Thyroid gland (tissue), 4 donors: ENCODE measurements around the gene OR52W1. TPM values are rescaled to one million over a fixed set of nuclear protein-coding genes. Genes with fewer than 3 reads are reported as not detected.

ENCODE experiments used
- DNase-seq, 2 donors: peaks; one replicate each; pipeline ENCODE4 v3.0.0-alpha.2; 2019
- H3K27ac ChIP-seq, 3 donors: fragments of 200-600 bp; sonication (generic); 1 replicate in 2 of 3; 2 replicates in 1 of 3; pipeline ENCODE4 v1.5.1; 2016 to 2019; ENCODE audit warnings: mild to moderate bottlenecking in 1 of 3, moderate library complexity in 1 of 3
- H3K27me3 ChIP-seq: fragments of 200-600 bp; sonication (generic); one replicate; pipeline ENCODE4 v1.5.1; 2019
- H3K36me3 ChIP-seq, 2 donors: fragments of 200-600 bp; sonication (generic); one replicate each; pipeline ENCODE4 v1.5.1; 2016 to 2019
- H3K4me1 ChIP-seq, 2 donors: fragments of 200-600 bp; sonication (generic); one replicate each; pipeline ENCODE4 v1.5.1; 2017 to 2019
- H3K4me3 ChIP-seq, 3 donors: fragments of 200-600 bp; sonication (generic); replicated peaks in 1 of 3; 1 replicate in 2 of 3; 2 replicates in 1 of 3; pipeline ENCODE4 v1.5.1; 2016; ENCODE audit warnings: mild to moderate bottlenecking in 1 of 3
- H3K9me3 ChIP-seq: fragments of 200-600 bp; sonication (generic); one replicate; pipeline ENCODE4 v1.5.1; 2017
- POLR2A ChIP-seq, 2 donors: fragments of 450-650 bp; IDR thresholded peaks; one replicate each; pipeline ENCODE4 v1.6.1; 2017; ENCODE audit warnings: antibody characterized with exemption in 2 of 2, mild to moderate bottlenecking in 2 of 2, moderate library complexity in 1 of 2
- WGBS, 2 donors: methylation state at CpG; one replicate each; pipeline ENCODE4 v1.1.5; 2017; 5-methylcytosine and 5-hydroxymethylcytosine counted together
- intact Hi-C: fragments of 100-400 bp; cut with DNase I; formaldehyde crosslinking; loops from one replicate; pipeline ENCODE4 v1.15.1; 2023
- total RNA-seq, 4 donors: library from RNA; depleted of rRNA; stranded (reverse); fragments of >200 nt; gene quantifications; one replicate each; pipeline ENCODE4 v1.2.3, GENCODE V29; 2016
- TF ChIP-seq, protein P1 (sequence below), 6 experiments: fragments of 200-600 bp in 3 of 6; fragments of 450-650 bp in 3 of 6; sonication (generic) in 3 of 6; IDR thresholded peaks; one replicate each; pipeline ENCODE4 v1.5.1; 2016 to 2019; ENCODE audit warnings: antibody characterized with exemption in 6 of 6, mild to moderate bottlenecking in 2 of 6, inconsistent platforms in 1 of 6, moderate library complexity in 1 of 6

Gene OR52W1
- total RNA-seq, 4 donors from 2014 or later, result not detected

DNA sequence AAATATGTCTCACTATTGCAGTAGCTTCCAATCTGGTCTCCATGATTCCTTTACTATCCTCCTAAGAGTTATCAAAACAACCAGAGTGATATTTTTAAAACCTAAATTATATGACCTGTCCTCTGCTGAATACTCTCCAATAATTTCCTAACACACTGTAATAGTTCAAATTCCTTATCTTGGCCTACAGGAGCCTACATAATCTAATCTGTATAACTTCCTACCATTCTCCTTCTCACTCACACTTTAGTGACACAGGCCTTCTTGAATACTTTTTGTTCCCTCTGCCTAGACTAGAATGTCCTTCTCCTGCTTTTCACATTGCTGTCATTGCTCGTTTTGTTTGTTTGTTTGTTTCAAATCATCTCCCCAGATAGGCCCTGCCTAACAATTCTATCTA, 26.0 kb downstream of the OR52W1 start:
- Histone ChIP-seq H3K4me1 (no peaks in the 10 kb centered on the region), H3K27ac (no peak overlapping the region), H3K27me3 (no peaks in the 10 kb centered on the region), H3K4me3 (no peak overlapping the region), H3K9me3 (no peaks in the 10 kb centered on the region), H3K36me3 (peaks cover 26 to 31% of the 10 kb centered on the region in 2 donors)
- DNase-seq, result no peak
- TF ChIP-seq POLR2A (IDR thresholded peaks at IDR 0.05), result no peak
- TF ChIP-seq, protein P1, sequence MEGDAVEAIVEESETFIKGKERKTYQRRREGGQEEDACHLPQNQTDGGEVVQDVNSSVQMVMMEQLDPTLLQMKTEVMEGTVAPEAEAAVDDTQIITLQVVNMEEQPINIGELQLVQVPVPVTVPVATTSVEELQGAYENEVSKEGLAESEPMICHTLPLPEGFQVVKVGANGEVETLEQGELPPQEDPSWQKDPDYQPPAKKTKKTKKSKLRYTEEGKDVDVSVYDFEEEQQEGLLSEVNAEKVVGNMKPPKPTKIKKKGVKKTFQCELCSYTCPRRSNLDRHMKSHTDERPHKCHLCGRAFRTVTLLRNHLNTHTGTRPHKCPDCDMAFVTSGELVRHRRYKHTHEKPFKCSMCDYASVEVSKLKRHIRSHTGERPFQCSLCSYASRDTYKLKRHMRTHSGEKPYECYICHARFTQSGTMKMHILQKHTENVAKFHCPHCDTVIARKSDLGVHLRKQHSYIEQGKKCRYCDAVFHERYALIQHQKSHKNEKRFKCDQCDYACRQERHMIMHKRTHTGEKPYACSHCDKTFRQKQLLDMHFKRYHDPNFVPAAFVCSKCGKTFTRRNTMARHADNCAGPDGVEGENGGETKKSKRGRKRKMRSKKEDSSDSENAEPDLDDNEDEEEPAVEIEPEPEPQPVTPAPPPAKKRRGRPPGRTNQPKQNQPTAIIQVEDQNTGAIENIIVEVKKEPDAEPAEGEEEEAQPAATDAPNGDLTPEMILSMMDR (IDR thresholded peaks at IDR 0.05), result no peak
- intact Hi-C loops, result no loop called here
- 64 to 75% methylated on average over 1 of the region's 1 CpG for WGBS, 2 donors

DNA sequence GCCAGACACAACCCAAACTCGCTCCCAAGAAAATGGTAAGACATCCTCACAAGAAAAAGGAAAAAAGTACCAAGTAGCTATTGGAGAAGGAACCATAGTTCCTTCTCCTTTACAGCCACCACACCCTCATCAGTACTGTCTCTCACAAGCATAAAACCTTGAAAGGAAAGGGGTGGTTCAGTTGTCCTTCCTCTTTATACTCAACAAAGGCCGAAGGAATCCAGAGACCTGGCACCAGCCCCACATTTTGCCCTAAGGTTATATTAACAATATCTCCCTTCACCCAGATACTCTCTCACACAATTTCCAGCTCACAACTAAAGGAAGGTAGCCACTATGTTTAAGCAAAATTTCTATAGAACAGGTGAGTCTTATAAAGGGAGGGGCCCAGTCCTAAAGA, 26.9 kb downstream of the OR52W1 start:
- no peak for DNase-seq
- TF ChIP-seq POLR2A (IDR thresholded peaks at IDR 0.05), result no peak
- no peaks in the 10 kb centered on the region for H3K9me3 ChIP-seq
- no peak overlapping the region for H3K27ac ChIP-seq
- H3K36me3 ChIP-seq, result peaks cover 26 to 27% of the 10 kb centered on the region in 2 donors
- no peak overlapping the region for H3K4me3 ChIP-seq
- 79% methylated on average over 2 of the region's 2 CpGs for WGBS, 2 donors
- H3K27me3 ChIP-seq, result no peaks in the 10 kb centered on the region
- H3K4me1 ChIP-seq, result no peaks in the 10 kb centered on the region
- intact Hi-C loops, result no loop called here

DNA sequence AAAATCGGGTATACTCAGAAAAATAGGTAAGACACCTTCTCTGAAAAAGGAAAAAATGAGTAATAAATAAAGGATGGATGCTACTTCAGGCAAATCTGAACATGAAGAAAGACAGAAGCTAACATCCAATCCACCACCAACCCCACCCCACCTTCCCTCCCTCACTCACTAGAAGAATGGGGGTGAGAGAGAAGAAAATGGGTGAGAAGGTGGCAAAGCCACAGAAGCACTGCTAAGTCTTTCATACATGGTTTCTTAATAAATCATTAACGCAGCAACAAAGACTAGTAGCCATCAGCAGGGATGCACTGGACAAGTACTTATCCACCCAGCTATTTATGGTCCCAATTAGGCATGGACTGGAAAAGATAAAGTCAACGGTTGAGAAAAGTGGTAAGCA, 29.5 kb downstream of the OR52W1 start:
- no peak for TF ChIP-seq POLR2A (IDR thresholded peaks at IDR 0.05)
- TF ChIP-seq, protein P1 (IDR thresholded peaks at IDR 0.05), result no peak
- Histone ChIP-seq H3K27me3 (no peaks in the 10 kb centered on the region), H3K36me3 (peaks cover 7 to 9% of the 10 kb centered on the region in 2 donors), H3K4me3 (no peak overlapping the region), H3K27ac (no peak overlapping the region), H3K9me3 (no peaks in the 10 kb centered on the region), H3K4me1 (peaks cover 6 to 7% of the 10 kb centered on the region in 2 donors)
- DNase-seq, result no peak
- intact Hi-C loops, result no loop called here
- 60 to 62% methylated on average over 3 of the region's 3 CpGs for WGBS, 2 donors

DNA sequence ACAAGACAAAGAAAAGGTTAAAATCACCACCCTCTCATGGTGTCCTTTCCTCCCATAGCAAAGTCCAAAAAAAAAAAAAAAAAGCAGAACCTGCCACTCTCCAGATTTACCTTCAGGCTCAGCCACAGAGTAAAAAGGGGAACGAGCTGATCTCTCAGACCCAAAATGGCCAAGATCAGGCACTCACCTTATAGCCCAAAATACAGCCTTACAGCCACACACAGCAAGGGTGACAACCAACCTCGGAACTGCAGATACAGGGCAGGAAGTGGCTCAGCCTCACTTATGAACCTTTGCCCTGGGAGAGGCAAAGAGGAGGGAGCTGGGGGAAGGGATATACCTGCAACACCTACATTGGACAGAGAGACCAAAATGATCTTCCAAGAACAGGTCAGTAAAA, 30.9 kb downstream of the OR52W1 start:
- no peaks in the 10 kb centered on the region for H3K9me3 ChIP-seq
- no peaks in the 10 kb centered on the region for H3K36me3 ChIP-seq
- TF ChIP-seq, protein P1 (IDR thresholded peaks at IDR 0.05), result no peak
- no peak for TF ChIP-seq POLR2A (IDR thresholded peaks at IDR 0.05)
- H3K4me3 ChIP-seq, result no peak overlapping the region
- H3K27me3 ChIP-seq, result no peaks in the 10 kb centered on the region
- peaks cover 11 to 12% of the 10 kb centered on the region in 2 donors for H3K4me1 ChIP-seq
- no peak for DNase-seq
- no peak overlapping the region for H3K27ac ChIP-seq
- intact Hi-C loops, result loop anchor here (10.0 kb wide), 1 partner anchor 245 kb away; the partner anchor contains the start of gene TRIM3
- 62 to 66% methylated on average over 2 of the region's 2 CpGs for WGBS, 2 donors

DNA sequence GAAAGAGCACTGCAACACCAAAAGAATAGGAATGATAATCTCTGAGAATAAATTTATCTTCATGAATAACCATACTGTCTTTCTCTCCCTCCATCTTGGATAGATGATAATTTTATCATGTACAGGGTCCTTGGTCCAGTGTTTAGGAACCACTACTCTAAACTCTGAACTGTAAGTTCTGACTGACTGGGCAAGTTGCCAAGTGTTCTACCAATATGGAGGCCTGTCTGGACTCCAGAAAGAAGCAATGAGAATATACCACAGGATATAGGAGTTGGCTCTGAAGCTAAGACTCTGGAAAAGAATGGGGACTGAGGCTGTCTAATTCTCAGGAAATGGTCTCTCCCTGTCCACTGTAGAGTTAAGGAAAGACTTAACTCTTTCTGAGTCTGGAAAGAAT, 33.9 kb downstream of the OR52W1 start:
- Histone ChIP-seq H3K27me3 (no peaks in the 10 kb centered on the region), H3K27ac (no peak overlapping the region), H3K36me3 (no peaks in the 10 kb centered on the region), H3K9me3 (no peaks in the 10 kb centered on the region), H3K4me1 (peaks cover 12 to 15% of the 10 kb centered on the region in 2 donors), H3K4me3 (no peak overlapping the region)
- DNase-seq, result no peak
- TF ChIP-seq, protein P1 (IDR thresholded peaks at IDR 0.05), result no peak
- no peak for TF ChIP-seq POLR2A (IDR thresholded peaks at IDR 0.05)
- intact Hi-C loops, result loop anchor here (10.0 kb wide), 1 partner anchor 242 kb away; the partner anchor contains the start of gene TRIM3
